PC-9 (cell line): ENCODE measurements around the gene NID1.

ENCODE experiments used
- CTCF ChIP-seq: fragments of 200-600 bp; sonication (generic); conservative IDR thresholded peaks from 2 replicates; pipeline ENCODE4 v1.6.1; 2017; ENCODE audit warnings: mixed run types, antibody characterized with exemption, mild to moderate bottlenecking, moderate library complexity
- EZH2 ChIP-seq: fragments of 200-600 bp; sonication (generic); IDR thresholded peaks from 2 replicates; pipeline ENCODE4 v1.8.0; 2017; ENCODE audit warnings: antibody characterized with exemption, low read depth

- TF ChIP-seq CTCF (no peak), EZH2 (no peak)
Observed at GRCh38 chr1:235995511-235995910, 69.4 kb downstream of the NID1 start.
